ENCODE measurements around the gene SVEP1. TPM values are rescaled to one million over a fixed set of nuclear protein-coding genes. Genes with fewer than 3 reads are reported as not detected.
A peak's percentile ranks its signal among the peaks of the same experiment; 100 is the strongest.

The SVEP1 gene
- total RNA-seq, 2 donors from 2014 or later, result 0.44 to 0.46 TPM

GRCh38 chr9:110578575-110579033, 937 bp downstream of the SVEP1 start:
- DNase-seq, result peak; percentile 80
- no peaks in the 10 kb centered on the region for H3K9me3 Mint-ChIP-seq
- peak overlapping the region; percentile 53 for H3K4me3 Mint-ChIP-seq
- H3K27me3 Mint-ChIP-seq (ENCODE audit: insufficient read depth), result peaks cover 46% of the 10 kb centered on the region
- H3K27ac ChIP-seq (ENCODE audit: low read depth, low read length), result no peak overlapping the region
- H3K27ac Mint-ChIP-seq, result no peak overlapping the region
- H3K4me1 ChIP-seq (ENCODE audit: control insufficient read depth, insufficient read depth, low read length), result peaks cover 8% of the 10 kb centered on the region
- peaks cover 32% of the 10 kb centered on the region for H3K4me1 Mint-ChIP-seq
- no peak overlapping the region for H3K9ac ChIP-seq (ENCODE audit: extremely low read depth, low read length, poor library complexity, severe bottlenecking)
- no peaks in the 10 kb centered on the region for H3K36me3 Mint-ChIP-seq (ENCODE audit: low read depth)
- TF ChIP-seq, protein P1, sequence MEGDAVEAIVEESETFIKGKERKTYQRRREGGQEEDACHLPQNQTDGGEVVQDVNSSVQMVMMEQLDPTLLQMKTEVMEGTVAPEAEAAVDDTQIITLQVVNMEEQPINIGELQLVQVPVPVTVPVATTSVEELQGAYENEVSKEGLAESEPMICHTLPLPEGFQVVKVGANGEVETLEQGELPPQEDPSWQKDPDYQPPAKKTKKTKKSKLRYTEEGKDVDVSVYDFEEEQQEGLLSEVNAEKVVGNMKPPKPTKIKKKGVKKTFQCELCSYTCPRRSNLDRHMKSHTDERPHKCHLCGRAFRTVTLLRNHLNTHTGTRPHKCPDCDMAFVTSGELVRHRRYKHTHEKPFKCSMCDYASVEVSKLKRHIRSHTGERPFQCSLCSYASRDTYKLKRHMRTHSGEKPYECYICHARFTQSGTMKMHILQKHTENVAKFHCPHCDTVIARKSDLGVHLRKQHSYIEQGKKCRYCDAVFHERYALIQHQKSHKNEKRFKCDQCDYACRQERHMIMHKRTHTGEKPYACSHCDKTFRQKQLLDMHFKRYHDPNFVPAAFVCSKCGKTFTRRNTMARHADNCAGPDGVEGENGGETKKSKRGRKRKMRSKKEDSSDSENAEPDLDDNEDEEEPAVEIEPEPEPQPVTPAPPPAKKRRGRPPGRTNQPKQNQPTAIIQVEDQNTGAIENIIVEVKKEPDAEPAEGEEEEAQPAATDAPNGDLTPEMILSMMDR (conservative IDR thresholded peaks at IDR 0.05), result no peak
- WGBS, 2 experiments (ENCODE audit: insufficient coverage in 1 of 2, insufficient read length in 1 of 2), result 16 to 100% methylated on average over 1 to 22 of the region's 22 CpGs
- H3K9me3 ChIP-seq (ENCODE audit: control insufficient read depth, low read length), result no peaks in the 10 kb centered on the region
- H3K36me3 ChIP-seq (ENCODE audit: control insufficient read depth, insufficient read depth, low read length), result no peaks in the 10 kb centered on the region
- peaks cover 56% of the 10 kb centered on the region for H3K27me3 ChIP-seq (ENCODE audit: control insufficient read depth, insufficient read depth, low read length, poor library complexity, severe bottlenecking)
- H3K4me3 ChIP-seq (ENCODE audit: low read length), result peak overlapping the region; percentile 84

GRCh38 chr9:110575945-110576344, 3.6 kb downstream of the SVEP1 start:
- Mint-ChIP-seq H3K4me3 (no peak overlapping the region), H3K4me1 (peaks cover 21% of the 10 kb centered on the region), H3K9me3 (no peaks in the 10 kb centered on the region), H3K27ac (no peak overlapping the region), H3K27me3 (ENCODE audit: insufficient read depth) (peaks cover 41% of the 10 kb centered on the region), H3K36me3 (ENCODE audit: low read depth) (no peaks in the 10 kb centered on the region)
- Histone ChIP-seq H3K4me1 (ENCODE audit: control insufficient read depth, insufficient read depth, low read length) (no peaks in the 10 kb centered on the region), H3K9me3 (ENCODE audit: control insufficient read depth, low read length) (no peaks in the 10 kb centered on the region), H3K36me3 (ENCODE audit: control insufficient read depth, insufficient read depth, low read length) (no peaks in the 10 kb centered on the region), H3K27ac (ENCODE audit: low read depth, low read length) (no peak overlapping the region), H3K27me3 (ENCODE audit: control insufficient read depth, insufficient read depth, low read length, poor library complexity, severe bottlenecking) (peaks cover 51% of the 10 kb centered on the region), H3K4me3 (ENCODE audit: low read length) (no peak overlapping the region), H3K9ac (ENCODE audit: extremely low read depth, low read length, poor library complexity, severe bottlenecking) (no peak overlapping the region)
- no peak for DNase-seq
- TF ChIP-seq, protein P1 (conservative IDR thresholded peaks at IDR 0.05), result no peak

DNA sequence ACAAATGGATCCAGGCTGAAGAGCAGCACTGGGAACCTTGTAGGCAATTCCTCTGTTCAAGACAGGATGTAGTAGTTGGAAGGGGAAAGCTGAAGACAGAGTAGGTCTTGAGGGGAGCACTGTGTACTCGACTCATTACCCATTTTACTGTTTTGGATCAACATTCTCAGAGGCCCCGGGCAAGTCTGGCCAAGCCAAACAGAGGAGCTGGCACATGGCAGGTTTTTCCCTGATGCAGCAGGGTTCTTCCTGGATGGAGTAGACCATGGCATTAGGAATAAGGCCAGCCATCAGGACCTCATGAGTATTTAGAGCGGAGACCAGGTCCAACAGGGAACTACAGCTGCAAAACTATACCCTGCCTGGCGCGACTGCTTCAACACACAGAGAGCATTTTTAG, 4.4 kb downstream of the SVEP1 start:
- WGBS, 2 experiments (ENCODE audit: insufficient coverage in 1 of 2, insufficient read length in 1 of 2), result 92 to 93% methylated on average over 4 to 5 of the region's 5 CpGs
- H3K9ac ChIP-seq (ENCODE audit: extremely low read depth, low read length, poor library complexity, severe bottlenecking), result no peak overlapping the region
- Mint-ChIP-seq H3K4me1 (peaks cover 15% of the 10 kb centered on the region), H3K27ac (no peak overlapping the region), H3K4me3 (no peak overlapping the region), H3K9me3 (no peaks in the 10 kb centered on the region), H3K27me3 (ENCODE audit: insufficient read depth) (peaks cover 34% of the 10 kb centered on the region), H3K36me3 (ENCODE audit: low read depth) (no peaks in the 10 kb centered on the region)
- H3K36me3 ChIP-seq (ENCODE audit: control insufficient read depth, insufficient read depth, low read length), result no peaks in the 10 kb centered on the region
- TF ChIP-seq, protein P1 (conservative IDR thresholded peaks at IDR 0.05), result no peak
- peaks cover 43% of the 10 kb centered on the region for H3K27me3 ChIP-seq (ENCODE audit: control insufficient read depth, insufficient read depth, low read length, poor library complexity, severe bottlenecking)
- no peaks in the 10 kb centered on the region for H3K4me1 ChIP-seq (ENCODE audit: control insufficient read depth, insufficient read depth, low read length)
- no peak overlapping the region for H3K27ac ChIP-seq (ENCODE audit: low read depth, low read length)
- DNase-seq, result no peak
- H3K9me3 ChIP-seq (ENCODE audit: control insufficient read depth, low read length), result no peaks in the 10 kb centered on the region
- no peak overlapping the region for H3K4me3 ChIP-seq (ENCODE audit: low read length)
